Heart right ventricle (tissue), 16 donors: ENCODE measurements around the gene RAX. TPM values are rescaled to one million over a fixed set of nuclear protein-coding genes. Genes with fewer than 3 reads are reported as not detected.

Experiments
- ATAC-seq, 8 donors: fragments of 200-7000 bp; cut with Tn5 transposase; one replicate each; pipeline ENCODE4 v1.9.1; 2020; ENCODE audit warnings: mild to moderate bottlenecking in 8 of 8, moderate library complexity in 8 of 8, moderate number of reproducible peaks in 1 of 8
- DNase-seq, 2 donors: peaks; one replicate each; pipeline ENCODE4 v3.0.0-alpha.2; 2020
- H3K27ac ChIP-seq, 10 donors: fragments of 200-600 bp; sonication (generic) in 2 of 10; one replicate each; pipeline versions ENCODE4 v1.5.0 to v1.8.0; 2020 to 2022; ENCODE audit warnings: mild to moderate bottlenecking in 3 of 10
- H3K27me3 ChIP-seq, 7 donors: fragments of 200-600 bp; one replicate each; pipeline ENCODE4 v1.8.0; 2021 to 2022; ENCODE audit warnings: mild to moderate bottlenecking in 2 of 7
- H3K36me3 ChIP-seq, 9 donors: fragments of 200-600 bp; sonication (generic) in 1 of 9; one replicate each; pipeline versions ENCODE4 v1.5.0 to v1.8.0; 2020 to 2022; ENCODE audit warnings: mild to moderate bottlenecking in 2 of 9
- H3K4me1 ChIP-seq, 9 donors: fragments of 200-600 bp; sonication (generic) in 1 of 9; one replicate each; pipeline versions ENCODE4 v1.5.0 to v1.8.0; 2020 to 2022; ENCODE audit warnings: mild to moderate bottlenecking in 4 of 9
- H3K4me3 ChIP-seq, 10 donors: fragments of 200-600 bp; sonication (generic) in 2 of 10; one replicate each; pipeline versions ENCODE4 v1.5.0 to v1.8.0; 2020 to 2022; ENCODE audit warnings: mild to moderate bottlenecking in 7 of 10, moderate library complexity in 2 of 10
- H3K9me3 ChIP-seq, 11 donors: fragments of 200-600 bp in 10 of 11; sonication (generic) in 2 of 11; one replicate each; pipeline versions ENCODE4 v1.5.0 to v1.8.0; 2013 to 2022; ENCODE audit warnings: mild to moderate bottlenecking in 2 of 11, control low read depth in 1 of 11, moderate library complexity in 1 of 11
- CTCF ChIP-seq, 9 donors: fragments of 200-600 bp; sonication (generic) in 2 of 9; IDR thresholded peaks; one replicate each; pipeline versions ENCODE4 v1.5.0 to v1.8.0; 2021 to 2022; ENCODE audit warnings: antibody characterized with exemption in 9 of 9, mild to moderate bottlenecking in 5 of 9, moderate library complexity in 1 of 9
- WGBS, 2 donors: extraction: QIAGEN DNeasy Blood & Tissue Kit; methylation state at CpG; one replicate each; pipeline ENCODE4 v1.1.7; 2013; ENCODE audit warnings: inconsistent platforms in 1 of 2; 5-methylcytosine and 5-hydroxymethylcytosine counted together
- intact Hi-C, 10 donors: fragments of 100-400 bp; cut with DNase I; formaldehyde crosslinking; loops; one replicate each; pipeline versions ENCODE4 v1.11.1 to v1.14.2; 2022
- long read RNA-seq, 3 donors: library from polyadenylated mRNA; unstranded; transcript quantifications; one replicate each; pipeline ENCODE4 v2.0.0, GENCODE V29; 2020 to 2021
- polyA plus RNA-seq, 2 donors: library from polyadenylated mRNA; stranded (reverse); fragments of 200-250 nt; gene quantifications; one replicate each; pipeline ENCODE4 v1.2.3, GENCODE V29; 2013
- total RNA-seq, 10 donors: library from RNA; stranded (reverse); fragmentation: NEBNext Ultra II Directional in 3 of 10; extraction: Animal tissue kit (Norgen Biotek cat#: 25700) in 3 of 10; gene quantifications; one replicate each; pipeline versions ENCODE4 v1.2.1 to v1.2.4, GENCODE V29; 2021 to 2023
- donor health status: Arrhythmogenic right ventricular cardiomyopathy.
- donor health status: ischemic (EF 13 %, LVEDD 7.1; RV severe dilation, severe dysfunction).
- donor health status: healthy with polysubstance abuse.
- donor health status: DM: no; HTN: yes; CAD: no.
- donor health status: DM: no; HTN: no; CAD: no.
- donor health status: ischemic (EF 25% LVEDD 6.9; RV normal size, moderate dysfunction).
- donor health status: ischemic (EF 25% LVEDD 5.7; RV mildly dilated, moderate dysfunction).
- donor health status: healthy.
- donor health status: DM: yes; HTN: yes; CAD: no.
- donor health status: Ischemic cardiomyopathy.
- donor health status: ischemic (EF 35%, LVEDD 5.7; RV mildly dilated, moderate dysfunction).
- donor health status: nonischemic (EF 11% LVEDD 7.7; RV severe dilation, severe dysfunction).
- donor health status: DM: yes; HTN: yes; CAD: no.
- donor health status: PGD.
- donor health status: ischemic (EF 29% LVEDD 5.4; RV normal size, mild dysfunction).
- donor health status: nonischemic (EF 23%, LVEDD 6.1; RV moderate dilation, normal function).

The RAX gene
- not detected for total RNA-seq
- polyA plus RNA-seq, result not detected
- long read RNA-seq, donor 1, result 0 reads
- long read RNA-seq, donor 2, result 0 reads
- long read RNA-seq, donor 3, result 0 reads

GRCh38 chr18:59272891-59273758 lies at the start of gene RAX:
Gene RAX (minus strand): TSS chr18:59273454. CDS start chr18:59273206, 248 bp downstream.
- Histone ChIP-seq H3K9me3 (no peaks in the 10 kb centered on the region), H3K4me1 (peaks cover 3 to 38% (median 28%) of the 10 kb centered on the region in 9 donors), H3K27me3 (peaks cover 9 to 100% (median 98%) of the 10 kb centered on the region in 7 donors), H3K36me3 (no peaks in the 10 kb centered on the region), H3K27ac (no peak within 1 kb of the TSS), H3K4me3 (peak within 1 kb of the TSS in 9 of 10 donors; percentile 4 to 43 (median 30))
- intact Hi-C loops, result no loop called here
- TF ChIP-seq CTCF (IDR thresholded peaks at IDR 0.05), result peak in 1 of 9 donors; percentile 7
- 1 to 3% methylated on average over 87 to 88 of the region's 88 CpGs for WGBS, 2 donors
- peak in 2 of 8 donors; percentile 55 to 59 for ATAC-seq
- no peak for DNase-seq

DNA sequence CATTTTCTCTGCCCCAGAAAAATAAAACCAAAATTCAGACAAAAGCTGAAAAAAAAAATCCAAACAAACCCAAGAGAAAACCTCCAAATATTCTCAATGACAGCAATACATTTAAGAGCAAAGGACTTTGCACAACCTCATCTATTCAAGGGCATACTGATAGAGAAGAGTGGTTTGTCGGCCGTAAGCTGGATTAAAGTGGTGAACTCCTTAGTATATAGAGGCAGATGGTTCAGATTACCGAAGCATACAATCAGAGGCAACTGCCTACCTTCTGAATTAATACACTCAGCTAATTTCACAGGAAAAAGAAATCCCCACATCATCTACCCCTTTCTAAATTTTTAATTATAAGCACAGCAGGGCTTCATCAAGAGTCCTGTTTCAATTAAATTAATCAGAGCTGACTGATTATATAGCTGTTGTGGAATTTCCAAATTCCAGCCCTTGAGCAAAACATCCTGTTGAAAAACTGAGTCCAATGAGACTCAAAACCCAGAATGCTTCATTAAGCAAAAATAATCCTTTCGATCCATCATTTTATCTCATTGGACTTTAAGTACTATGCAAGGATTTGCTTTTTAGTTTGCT lies 45.3 kb upstream of the RAX start, which contains the start of gene CPLX4:
Gene CPLX4, minus strand, starts transcription at position 190 of the 591 bp plus-strand sequence. Its CDS starts 187 bp downstream, at position 3.
- no peak within 1 kb of the TSS for H3K27ac ChIP-seq
- ATAC-seq (no peak), DNase-seq (no peak)
- TF ChIP-seq CTCF (IDR thresholded peaks at IDR 0.05), result no peak
- H3K9me3 ChIP-seq, result no peaks in the 10 kb centered on the region
- H3K36me3 ChIP-seq, result no peaks in the 10 kb centered on the region
- no peak within 1 kb of the TSS for H3K4me3 ChIP-seq
- intact Hi-C loops, result no loop called here
- WGBS, 2 donors, result 85 to 86% methylated on average over 4 of the region's 4 CpGs
- peaks cover 0 to 6% (median 0%) of the 10 kb centered on the region in 7 donors for H3K27me3 ChIP-seq
- no peaks in the 10 kb centered on the region for H3K4me1 ChIP-seq

DNA sequence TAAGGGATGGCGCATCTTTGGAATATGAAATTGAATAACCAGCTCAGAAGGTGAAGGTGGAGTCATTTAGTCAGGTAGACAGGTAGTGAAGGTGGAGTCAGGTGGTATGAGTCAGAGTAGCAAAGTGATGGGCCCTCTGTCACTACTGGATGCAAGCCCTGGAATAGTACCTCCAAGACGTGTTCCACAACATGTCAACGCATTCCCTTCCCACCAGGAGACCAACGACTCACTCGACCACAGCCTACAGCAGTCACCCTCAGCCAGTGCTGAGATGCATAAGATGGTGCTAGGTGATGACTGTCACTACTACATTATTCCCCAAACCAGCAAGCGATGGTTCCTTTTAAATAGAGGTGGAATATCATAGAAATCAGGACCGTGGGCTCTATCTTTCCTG lies 38.4 kb upstream of the RAX start:
- Histone ChIP-seq H3K27ac (no peak overlapping the region), H3K27me3 (peaks cover 0 to 48% (median 27%) of the 10 kb centered on the region in 7 donors), H3K4me3 (no peak overlapping the region), H3K4me1 (peaks cover 0 to 13% (median 6%) of the 10 kb centered on the region in 9 donors), H3K36me3 (no peaks in the 10 kb centered on the region), H3K9me3 (no peaks in the 10 kb centered on the region)
- no peak for TF ChIP-seq CTCF (IDR thresholded peaks at IDR 0.05)
- intact Hi-C loops, result no loop called here
- WGBS, 2 donors, result 67 to 72% methylated on average over 7 of the region's 7 CpGs
- no peak for DNase-seq
- no peak for ATAC-seq

- no peak for DNase-seq
- WGBS, 2 donors, result 11 to 12% methylated on average over 5 of the region's 5 CpGs
- intact Hi-C loops, result loop anchor here (2.0 to 10.0 kb wide), 5 partner anchors 64 to 518 kb away; no protein-coding TSS in a partner anchor
- no peak for TF ChIP-seq CTCF (IDR thresholded peaks at IDR 0.05)
- H3K36me3 ChIP-seq, result no peaks in the 10 kb centered on the region
- ATAC-seq, result peak in 3 of 8 donors; percentile 47 to 51 (median 49)
- H3K4me1 ChIP-seq, result peaks cover 0 to 13% (median 6%) of the 10 kb centered on the region in 9 donors
- H3K4me3 ChIP-seq, result peak overlapping the region in 7 of 10 donors; percentile 27 to 53 (median 38)
- no peaks in the 10 kb centered on the region for H3K9me3 ChIP-seq
- H3K27me3 ChIP-seq, result peaks cover 0 to 69% (median 40%) of the 10 kb centered on the region in 7 donors
- no peak overlapping the region for H3K27ac ChIP-seq
Observed at GRCh38 chr18:59308938-59309260, 35.6 kb upstream of the RAX start.
